Endothelial cell (in vitro differentiated cells): ENCODE results near the gene UQCRFS1. TPM values are rescaled to one million over a fixed set of nuclear protein-coding genes. Genes with fewer than 3 reads are reported as not detected.

Experiments used
- DNase-seq: peaks from one replicate; pipeline ENCODE4 v3.0.0; 2021; ENCODE audit warnings: low spot score
- H3K27ac Mint-ChIP-seq: one replicate; pipeline ENCODE4 v1.8.0; 2021; ENCODE audit warnings: mixed read lengths, inconsistent platforms; ENCODE audit not compliant: unreplicated experiment
- H3K27me3 Mint-ChIP-seq: one replicate; pipeline ENCODE4 v1.8.0; 2021; ENCODE audit warnings: mild to moderate bottlenecking, moderate library complexity, mixed read lengths, inconsistent platforms; ENCODE audit not compliant: unreplicated experiment
- H3K36me3 Mint-ChIP-seq: one replicate; pipeline ENCODE4 v1.8.0; 2021; ENCODE audit warnings: mild to moderate bottlenecking, low read depth, mixed read lengths, inconsistent platforms; ENCODE audit not compliant: unreplicated experiment
- H3K4me1 Mint-ChIP-seq: one replicate; pipeline ENCODE4 v1.8.0; 2021; ENCODE audit warnings: mild to moderate bottlenecking, mixed read lengths, inconsistent platforms; ENCODE audit not compliant: unreplicated experiment
- H3K4me3 Mint-ChIP-seq: one replicate; pipeline ENCODE4 v1.8.0; 2021; ENCODE audit warnings: mild to moderate bottlenecking, mixed read lengths, inconsistent platforms; ENCODE audit not compliant: unreplicated experiment
- H3K9me3 Mint-ChIP-seq: one replicate; pipeline ENCODE4 v1.8.0; 2021; ENCODE audit warnings: mixed read lengths, inconsistent platforms; ENCODE audit not compliant: unreplicated experiment
- CTCF ChIP-seq: fragments of 200-600 bp; sonication (generic); IDR thresholded peaks from one replicate; pipeline ENCODE4 v1.5.0; 2021; ENCODE audit warnings: antibody characterized with exemption; ENCODE audit not compliant: unreplicated experiment
- total RNA-seq: library from RNA; stranded (reverse); fragmentation: NEBNext Ultra II Directional; extraction: Animal tissue kit (Norgen Biotek cat#: 25700); gene quantifications from one replicate; pipeline ENCODE4 v1.2.1, GENCODE V29; 2021; ENCODE audit not compliant: unreplicated experiment

The UQCRFS1 gene
- total RNA-seq, 1 donor from 2014 or later: 32.6 TPM

DNA sequence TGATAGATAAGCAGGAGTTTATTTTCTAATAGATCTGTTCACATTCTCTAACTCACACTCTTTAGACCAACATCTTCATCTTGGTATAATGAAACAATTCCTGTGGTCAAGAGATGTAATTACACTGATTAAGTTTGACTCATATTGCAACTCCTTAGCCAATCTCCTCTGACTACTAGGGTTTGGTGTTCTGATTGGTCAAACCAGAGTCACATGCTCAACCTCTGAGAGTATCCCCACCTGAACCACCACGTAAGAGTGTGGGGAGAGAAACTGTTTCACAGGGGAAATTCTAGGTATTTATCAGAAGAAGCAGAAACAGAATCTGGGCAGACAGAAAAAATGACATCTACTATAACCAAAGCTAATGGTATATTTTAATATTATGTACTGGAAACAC, 42.4 kb downstream of the UQCRFS1 start:
- no peak for DNase-seq
- Mint-ChIP-seq H3K9me3 (peaks cover 4% of the 10 kb centered on the region), H3K4me3 (no peak overlapping the region), H3K27me3 (no peaks in the 10 kb centered on the region), H3K27ac (no peak overlapping the region), H3K4me1 (no peaks in the 10 kb centered on the region), H3K36me3 (no peaks in the 10 kb centered on the region)
- TF ChIP-seq CTCF: no peak

- Mint-ChIP-seq H3K4me3 (no peak overlapping the region), H3K27me3 (peaks cover 2% of the 10 kb centered on the region), H3K9me3 (no peaks in the 10 kb centered on the region), H3K36me3 (no peaks in the 10 kb centered on the region), H3K4me1 (peaks cover 2% of the 10 kb centered on the region), H3K27ac (no peak overlapping the region)
- no peak for TF ChIP-seq CTCF
- no peak for DNase-seq
These were observed 50.3 kb downstream of the UQCRFS1 start for GRCh38 chr19:29162694-29163093.

- Mint-ChIP-seq H3K9me3 (peaks cover 8% of the 10 kb centered on the region), H3K36me3 (peaks cover 8% of the 10 kb centered on the region), H3K27me3 (peaks cover 2% of the 10 kb centered on the region), H3K27ac (no peak overlapping the region), H3K4me1 (peaks cover 2% of the 10 kb centered on the region), H3K4me3 (no peak overlapping the region)
- no peak for DNase-seq
- no peak for TF ChIP-seq CTCF
These were observed 57.3 kb downstream of the UQCRFS1 start for GRCh38 chr19:29155683-29156082.
